ENCODE results near the gene MKNK2. TPM values are rescaled to one million over a fixed set of nuclear protein-coding genes. Genes with fewer than 3 reads are reported as not detected.
A peak's percentile ranks its signal among the peaks of the same experiment; 100 is the strongest.

MKNK2 gene
- polyA plus RNA-seq, 1 donor from 2014 or later, result 27.6 TPM

GRCh38 chr19:2048959-2049740, 1.9 kb downstream of the MKNK2 start:
- Histone ChIP-seq H3K4me2 (ENCODE audit: low read length) (peak overlapping the region; percentile 97), H4K20me1 (ENCODE audit: insufficient read depth) (peaks cover 6% of the 10 kb centered on the region), H3K9ac (ENCODE audit: low read length) (peak overlapping the region; percentile 82), H3K79me2 (replicated peaks; ENCODE audit: insufficient read depth, low read length) (peaks cover 29% of the 10 kb centered on the region), H3K4me3 (ENCODE audit: low read length) (peak overlapping the region; percentile 98), H3K36me3 (ENCODE audit: insufficient read depth, low read length) (no peaks in the 10 kb centered on the region), H2AFZ (ENCODE audit: low read depth, low read length) (no peak overlapping the region), H3K9me3 (ENCODE audit: low read length) (no peaks in the 10 kb centered on the region), H3F3A (ENCODE audit: insufficient read depth, low read length, poor library complexity, severe bottlenecking) (no peaks in the 10 kb centered on the region), H3K9me2 (ENCODE audit: insufficient read depth, low read length) (no peaks in the 10 kb centered on the region), H3K27me3 (ENCODE audit: insufficient read depth, low read depth, low read length) (no peaks in the 10 kb centered on the region), H3K27ac (ENCODE audit: low read length) (no peak overlapping the region)
- TF ChIP-seq MXI1 (conservative IDR thresholded peaks at IDR 0.05; ENCODE audit: poor library complexity, severe bottlenecking) (no peak), EP300 (conservative IDR thresholded peaks at IDR 0.05; ENCODE audit: poor library complexity, severe bottlenecking) (no peak), RAD21 (conservative IDR thresholded peaks at IDR 0.05) (no peak), EZH2 (IDR thresholded peaks at IDR 0.05; ENCODE audit: borderline replicate concordance, insufficient read depth, low read length, poor library complexity, severe bottlenecking) (no peak), SMC3 (conservative IDR thresholded peaks at IDR 0.05; ENCODE audit: poor library complexity) (no peak), TAF1 (IDR thresholded peaks at IDR 0.05; ENCODE audit: low read depth) (no peak), POLR2AphosphoS5 (IDR thresholded peaks at IDR 0.05) (no peak)
- TF ChIP-seq, protein P1, sequence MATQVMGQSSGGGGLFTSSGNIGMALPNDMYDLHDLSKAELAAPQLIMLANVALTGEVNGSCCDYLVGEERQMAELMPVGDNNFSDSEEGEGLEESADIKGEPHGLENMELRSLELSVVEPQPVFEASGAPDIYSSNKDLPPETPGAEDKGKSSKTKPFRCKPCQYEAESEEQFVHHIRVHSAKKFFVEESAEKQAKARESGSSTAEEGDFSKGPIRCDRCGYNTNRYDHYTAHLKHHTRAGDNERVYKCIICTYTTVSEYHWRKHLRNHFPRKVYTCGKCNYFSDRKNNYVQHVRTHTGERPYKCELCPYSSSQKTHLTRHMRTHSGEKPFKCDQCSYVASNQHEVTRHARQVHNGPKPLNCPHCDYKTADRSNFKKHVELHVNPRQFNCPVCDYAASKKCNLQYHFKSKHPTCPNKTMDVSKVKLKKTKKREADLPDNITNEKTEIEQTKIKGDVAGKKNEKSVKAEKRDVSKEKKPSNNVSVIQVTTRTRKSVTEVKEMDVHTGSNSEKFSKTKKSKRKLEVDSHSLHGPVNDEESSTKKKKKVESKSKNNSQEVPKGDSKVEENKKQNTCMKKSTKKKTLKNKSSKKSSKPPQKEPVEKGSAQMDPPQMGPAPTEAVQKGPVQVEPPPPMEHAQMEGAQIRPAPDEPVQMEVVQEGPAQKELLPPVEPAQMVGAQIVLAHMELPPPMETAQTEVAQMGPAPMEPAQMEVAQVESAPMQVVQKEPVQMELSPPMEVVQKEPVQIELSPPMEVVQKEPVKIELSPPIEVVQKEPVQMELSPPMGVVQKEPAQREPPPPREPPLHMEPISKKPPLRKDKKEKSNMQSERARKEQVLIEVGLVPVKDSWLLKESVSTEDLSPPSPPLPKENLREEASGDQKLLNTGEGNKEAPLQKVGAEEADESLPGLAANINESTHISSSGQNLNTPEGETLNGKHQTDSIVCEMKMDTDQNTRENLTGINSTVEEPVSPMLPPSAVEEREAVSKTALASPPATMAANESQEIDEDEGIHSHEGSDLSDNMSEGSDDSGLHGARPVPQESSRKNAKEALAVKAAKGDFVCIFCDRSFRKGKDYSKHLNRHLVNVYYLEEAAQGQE (IDR thresholded peaks at IDR 0.05; ENCODE audit: borderline replicate concordance), result no peak
- TF ChIP-seq, protein P2, sequence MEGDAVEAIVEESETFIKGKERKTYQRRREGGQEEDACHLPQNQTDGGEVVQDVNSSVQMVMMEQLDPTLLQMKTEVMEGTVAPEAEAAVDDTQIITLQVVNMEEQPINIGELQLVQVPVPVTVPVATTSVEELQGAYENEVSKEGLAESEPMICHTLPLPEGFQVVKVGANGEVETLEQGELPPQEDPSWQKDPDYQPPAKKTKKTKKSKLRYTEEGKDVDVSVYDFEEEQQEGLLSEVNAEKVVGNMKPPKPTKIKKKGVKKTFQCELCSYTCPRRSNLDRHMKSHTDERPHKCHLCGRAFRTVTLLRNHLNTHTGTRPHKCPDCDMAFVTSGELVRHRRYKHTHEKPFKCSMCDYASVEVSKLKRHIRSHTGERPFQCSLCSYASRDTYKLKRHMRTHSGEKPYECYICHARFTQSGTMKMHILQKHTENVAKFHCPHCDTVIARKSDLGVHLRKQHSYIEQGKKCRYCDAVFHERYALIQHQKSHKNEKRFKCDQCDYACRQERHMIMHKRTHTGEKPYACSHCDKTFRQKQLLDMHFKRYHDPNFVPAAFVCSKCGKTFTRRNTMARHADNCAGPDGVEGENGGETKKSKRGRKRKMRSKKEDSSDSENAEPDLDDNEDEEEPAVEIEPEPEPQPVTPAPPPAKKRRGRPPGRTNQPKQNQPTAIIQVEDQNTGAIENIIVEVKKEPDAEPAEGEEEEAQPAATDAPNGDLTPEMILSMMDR (IDR thresholded peaks at IDR 0.05; ENCODE audit: poor library complexity, severe bottlenecking), result no peak

DNA sequence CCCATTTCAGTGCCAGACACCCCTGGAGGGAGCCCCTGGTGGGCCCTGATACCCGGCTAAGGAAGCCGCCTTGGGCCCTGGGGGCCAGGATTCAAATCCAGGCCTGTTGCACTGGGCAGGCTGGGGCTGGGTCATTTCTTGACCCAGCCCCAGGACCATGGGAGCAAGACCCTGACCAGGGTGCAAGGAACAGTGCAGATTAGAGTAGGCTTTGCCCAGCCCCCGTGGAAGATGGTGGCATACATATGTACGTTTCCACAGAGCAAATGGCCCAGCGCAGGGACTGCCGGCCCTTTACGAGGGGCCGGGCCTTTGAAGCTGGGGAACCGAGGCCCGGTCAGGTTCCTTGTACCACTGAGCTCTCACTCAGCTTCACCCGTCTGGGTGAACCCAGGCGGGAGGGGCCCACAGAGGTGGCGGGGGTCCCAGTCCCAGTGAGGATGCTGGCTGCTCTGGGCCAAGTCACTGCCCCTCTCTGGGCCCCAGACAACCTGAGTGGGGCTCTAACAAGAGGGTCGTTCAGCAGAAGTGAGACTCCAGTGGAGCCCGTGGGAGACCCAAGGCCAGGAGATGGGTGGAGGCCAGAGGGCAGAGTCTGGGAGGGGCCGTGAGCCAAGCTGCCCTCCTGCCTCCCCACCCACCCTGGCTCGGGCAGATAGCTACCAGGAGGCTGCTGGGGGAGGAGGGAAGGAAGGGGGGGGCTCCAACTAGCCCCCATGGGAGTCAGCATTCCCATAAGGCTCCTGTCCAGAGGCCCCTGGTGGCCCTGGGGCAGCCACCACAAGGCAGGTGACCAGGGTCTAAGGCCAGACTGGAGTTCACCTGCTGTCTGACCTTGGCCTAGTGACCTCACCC, 2.7 kb downstream of the MKNK2 start:
- Histone ChIP-seq H3K4me3 (ENCODE audit: low read length) (peak overlapping the region; percentile 98), H2AFZ (ENCODE audit: low read depth, low read length) (no peak overlapping the region), H3K9ac (ENCODE audit: low read length) (no peak overlapping the region), H3K79me2 (replicated peaks; ENCODE audit: insufficient read depth, low read length) (peaks cover 29% of the 10 kb centered on the region), H3K9me3 (ENCODE audit: low read length) (no peaks in the 10 kb centered on the region), H3K4me2 (ENCODE audit: low read length) (no peak overlapping the region), H3K36me3 (ENCODE audit: insufficient read depth, low read length) (no peaks in the 10 kb centered on the region), H3F3A (ENCODE audit: insufficient read depth, low read length, poor library complexity, severe bottlenecking) (no peaks in the 10 kb centered on the region), H3K27me3 (ENCODE audit: insufficient read depth, low read depth, low read length) (no peaks in the 10 kb centered on the region), H3K9me2 (ENCODE audit: insufficient read depth, low read length) (no peaks in the 10 kb centered on the region), H3K27ac (ENCODE audit: low read length) (no peak overlapping the region), H4K20me1 (ENCODE audit: insufficient read depth) (peaks cover 6% of the 10 kb centered on the region)
- no peak for TF ChIP-seq EZH2 (IDR thresholded peaks at IDR 0.05; ENCODE audit: borderline replicate concordance, insufficient read depth, low read length, poor library complexity, severe bottlenecking)
- TF ChIP-seq, protein P1 (IDR thresholded peaks at IDR 0.05; ENCODE audit: borderline replicate concordance), result no peak
- no peak for TF ChIP-seq RAD21 (conservative IDR thresholded peaks at IDR 0.05)
- no peak for TF ChIP-seq MXI1 (conservative IDR thresholded peaks at IDR 0.05; ENCODE audit: poor library complexity, severe bottlenecking)
- TF ChIP-seq EP300 (conservative IDR thresholded peaks at IDR 0.05; ENCODE audit: poor library complexity, severe bottlenecking), result no peak
- TF ChIP-seq POLR2AphosphoS5 (IDR thresholded peaks at IDR 0.05), result no peak
- TF ChIP-seq, protein P2 (IDR thresholded peaks at IDR 0.05; ENCODE audit: poor library complexity, severe bottlenecking), result no peak
- TF ChIP-seq SMC3 (conservative IDR thresholded peaks at IDR 0.05; ENCODE audit: poor library complexity), result no peak
- TF ChIP-seq TAF1 (IDR thresholded peaks at IDR 0.05; ENCODE audit: low read depth), result no peak
